Stimulated activated CD4-positive, alpha-beta T cell treated with anti-CD3 and anti-CD28 coated beads, Interleukin-4, amount 100 ng/mL, for 1 hour (primary cell): ENCODE measurements around the gene C1orf115.
"Not testable (repeated sequence)": the region's sequence is repeated elsewhere in the genome, so short reads cannot be mapped to it uniquely, and the experiment has no call there.

Source experiments
- DNase-seq: peaks from one replicate; pipeline ENCODE4 v3.0.0-alpha.2; 2020

Gene C1orf115

DNA sequence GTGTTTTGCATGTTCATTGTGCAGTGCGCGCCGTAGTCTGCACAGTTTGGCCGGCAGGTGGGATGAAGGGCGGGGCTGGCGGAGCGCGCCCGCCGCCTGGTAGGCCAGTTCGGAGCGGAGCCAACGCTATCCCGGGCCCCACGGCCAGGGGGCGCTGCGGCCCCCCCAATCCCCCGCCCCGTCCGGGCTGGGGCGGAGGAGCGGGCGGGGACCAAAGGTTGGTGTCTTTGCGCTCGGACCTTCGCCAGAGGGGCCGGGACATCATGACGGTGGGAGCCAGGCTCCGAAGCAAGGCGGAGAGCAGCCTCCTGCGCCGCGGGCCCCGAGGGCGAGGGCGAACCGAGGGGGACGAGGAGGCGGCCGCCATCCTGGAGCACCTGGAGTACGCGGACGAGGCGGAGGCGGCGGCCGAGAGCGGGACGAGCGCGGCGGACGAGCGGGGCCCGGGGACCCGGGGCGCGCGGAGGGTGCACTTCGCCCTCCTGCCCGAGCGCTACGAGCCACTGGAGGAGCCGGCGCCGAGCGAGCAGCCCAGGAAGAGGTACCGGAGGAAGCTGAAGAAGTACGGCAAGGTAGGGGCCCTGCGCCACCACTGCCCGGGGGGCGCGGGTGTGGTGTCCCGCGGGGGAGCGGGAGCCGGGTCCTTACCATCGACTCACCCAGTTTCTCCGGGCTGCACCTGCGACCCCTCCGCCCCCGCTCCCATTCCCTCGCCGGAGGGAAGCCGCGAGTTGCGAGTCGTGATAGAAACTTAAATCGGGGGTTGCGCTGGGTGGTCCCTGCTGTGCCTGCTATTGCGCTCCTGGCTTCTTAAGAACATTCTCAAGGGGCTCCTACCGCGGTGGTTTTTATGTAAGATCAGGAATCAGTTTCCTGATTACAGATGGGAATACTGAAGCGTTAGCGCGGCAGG is at the start of gene C1orf115:
TSS of gene C1orf115 (plus strand) at position 224 of the 913 bp plus-strand sequence. CDS start at position 264, 40 bp downstream.
- DNase-seq = peak; percentile 76

GRCh38 chr1:220642285-220642684 is 47.9 kb upstream of the C1orf115 start:
- DNase-seq = no peak

GRCh38 chr1:220652995-220653394 is 37.2 kb upstream of the C1orf115 start:
- no peak for DNase-seq

GRCh38 chr1:220655509-220655908 is 34.7 kb upstream of the C1orf115 start:
- no peak for DNase-seq

GRCh38 chr1:220655961-220656740 is 34.0 kb upstream of the C1orf115 start:
- no peak for DNase-seq

GRCh38 chr1:220666349-220666748 is 23.8 kb upstream of the C1orf115 start:
- DNase-seq = no peak

GRCh38 chr1:220669005-220669404 is 21.2 kb upstream of the C1orf115 start:
- DNase-seq = no peak

DNA sequence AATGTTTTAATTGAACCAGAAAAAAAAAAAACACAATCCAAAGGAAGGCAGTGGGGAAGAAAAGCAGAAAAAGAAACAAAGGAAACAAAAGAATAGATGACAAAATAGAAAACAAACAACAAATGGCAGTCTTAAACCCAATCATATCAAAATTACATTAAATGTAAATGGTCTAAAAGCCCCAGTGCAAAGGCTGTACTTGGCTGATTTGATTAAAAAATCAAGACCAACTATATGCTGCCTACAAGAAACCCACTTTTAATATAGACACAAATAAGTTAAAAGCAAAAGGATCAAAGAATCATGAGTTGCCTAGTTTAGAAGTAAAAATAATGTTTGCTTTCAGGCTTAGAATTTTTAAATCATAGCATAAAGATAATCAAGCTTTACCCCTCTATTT is 19.8 kb upstream of the C1orf115 start:
- DNase-seq = no peak

- DNase-seq = no peak
Observed at GRCh38 chr1:220673921-220674320, 16.2 kb upstream of the C1orf115 start.

- DNase-seq = no peak
Observed at GRCh38 chr1:220677251-220677650, 12.9 kb upstream of the C1orf115 start.

DNA sequence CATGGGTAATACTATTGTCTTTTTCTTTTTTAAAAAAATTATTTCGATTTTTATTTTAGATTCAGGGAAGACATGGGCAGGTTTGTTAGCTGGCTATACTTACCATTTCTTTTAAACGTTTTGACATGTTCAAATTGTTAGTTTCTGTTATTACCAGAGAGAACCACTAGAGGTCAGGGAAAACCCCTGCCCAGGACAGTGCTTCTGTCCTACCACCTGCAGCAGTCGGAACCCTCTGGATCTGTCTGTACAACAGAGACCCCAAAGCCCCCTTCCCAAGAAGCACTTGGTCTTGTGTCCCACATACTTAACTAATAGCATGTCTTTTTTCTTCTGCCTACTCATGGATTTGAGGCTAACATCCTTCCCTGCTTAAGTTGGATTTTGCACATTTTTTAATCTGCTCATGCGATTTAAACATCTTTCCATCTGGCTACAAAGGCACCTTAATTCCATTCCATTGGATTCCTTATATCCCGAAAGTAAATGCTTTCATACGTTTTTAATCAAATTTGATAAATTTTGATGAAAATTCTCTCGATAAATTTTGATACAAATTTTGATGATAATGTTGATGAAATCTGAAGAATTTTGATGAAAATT is 10.0 kb upstream of the C1orf115 start:
- DNase-seq = no peak

DNA sequence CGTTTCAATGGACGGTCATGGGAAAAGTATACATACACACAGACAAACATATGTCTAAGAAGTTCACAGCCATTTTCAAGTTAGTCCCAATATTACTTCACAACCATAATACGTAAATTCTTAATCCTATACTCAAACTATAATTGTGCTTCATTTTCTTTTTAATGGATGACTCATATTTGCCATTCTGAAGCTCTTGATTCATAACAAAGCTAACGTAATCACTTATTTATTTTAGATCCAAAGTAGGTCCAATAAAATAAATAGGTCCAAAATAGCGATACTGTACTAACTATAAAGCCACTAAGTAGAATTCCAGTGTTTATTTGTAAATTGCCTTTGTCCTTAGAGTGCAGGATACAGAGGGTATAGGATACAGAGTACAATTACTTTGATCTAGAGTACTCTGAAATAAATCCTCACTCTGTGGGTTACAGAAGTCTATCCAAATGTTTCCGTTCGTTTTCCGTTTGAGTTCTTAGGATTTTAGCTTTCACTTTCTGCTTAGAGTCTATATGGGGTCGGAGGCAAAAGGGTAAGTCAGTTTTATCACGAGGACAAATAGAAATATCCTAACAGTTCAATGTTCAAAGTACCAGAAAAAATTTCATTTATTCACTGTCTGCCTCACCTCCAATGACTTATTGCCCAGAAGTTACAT is 8.8 kb upstream of the C1orf115 start:
- DNase-seq = no peak

DNA sequence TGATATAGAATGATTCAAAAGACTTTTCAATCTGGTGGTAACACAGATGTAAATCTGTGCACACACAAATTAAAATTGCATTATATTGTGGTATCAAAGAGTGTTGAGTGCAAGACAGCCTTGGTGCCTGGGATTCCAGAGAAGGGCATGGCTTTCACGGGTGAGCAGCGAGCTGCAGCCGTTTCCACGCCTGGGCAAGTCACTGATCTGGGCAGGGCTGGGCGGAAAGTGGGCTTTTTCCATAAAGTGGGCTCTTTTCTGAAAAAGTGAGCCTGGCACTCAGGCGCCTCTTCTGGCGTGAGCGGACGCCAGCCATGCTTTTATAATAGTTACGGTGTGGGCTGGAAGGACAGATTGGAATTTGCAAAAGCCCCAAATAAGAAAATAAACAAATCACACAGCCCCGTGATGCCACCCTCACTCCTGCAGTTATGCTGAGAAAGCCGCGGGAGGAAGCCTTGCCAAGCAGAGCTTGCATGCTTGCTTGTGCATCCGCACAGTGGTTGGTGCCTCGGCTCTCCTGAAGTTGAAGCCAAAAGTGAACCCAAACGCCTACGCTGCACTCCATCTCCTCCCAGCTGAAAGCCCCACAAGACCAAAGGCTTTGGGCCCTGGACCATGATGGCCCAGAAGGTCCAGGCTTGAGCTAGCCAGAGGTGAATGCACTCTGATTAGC is 7.1 kb upstream of the C1orf115 start:
- no peak for DNase-seq

DNA sequence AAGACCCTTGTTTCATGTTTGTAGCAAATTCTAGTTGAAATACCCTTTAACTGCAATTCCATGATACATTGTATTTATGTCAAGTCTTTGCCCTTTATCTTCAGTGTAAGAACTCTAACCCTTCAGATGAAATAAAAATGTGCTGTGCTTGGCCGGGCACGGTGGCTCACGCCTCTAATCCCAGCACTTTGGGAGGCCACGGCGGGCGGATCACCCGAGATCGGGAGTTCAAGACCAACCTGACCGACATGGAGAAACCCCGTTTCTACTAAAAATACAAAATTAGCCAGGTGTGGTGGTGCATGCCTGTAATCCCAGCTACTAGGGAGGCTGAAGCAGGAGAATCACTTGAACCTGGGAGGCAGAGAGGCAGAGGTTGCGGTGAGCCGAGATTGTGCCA is 6.4 kb upstream of the C1orf115 start:
- DNase-seq = not testable (repeated sequence)

DNA sequence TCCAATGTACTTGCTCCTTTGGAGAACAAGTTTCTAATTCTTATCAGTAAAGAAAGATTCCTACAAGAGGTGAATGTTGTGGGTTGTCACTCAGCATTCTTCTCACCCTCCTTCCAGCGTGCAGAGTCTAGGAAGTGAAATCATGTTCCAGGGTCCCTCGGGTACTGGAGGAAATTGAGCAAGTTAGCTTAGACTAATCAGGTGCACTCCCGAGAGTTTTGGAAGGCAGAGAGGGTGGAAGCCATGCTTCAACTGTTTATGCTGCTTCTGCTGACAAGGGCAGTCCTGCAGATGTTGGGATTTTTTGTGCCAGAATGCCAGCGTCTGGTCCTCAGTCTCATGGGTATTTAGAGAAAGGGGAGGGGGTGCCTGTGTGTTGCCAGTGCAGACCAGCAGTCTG is 5.3 kb upstream of the C1orf115 start:
- no peak for DNase-seq

DNA sequence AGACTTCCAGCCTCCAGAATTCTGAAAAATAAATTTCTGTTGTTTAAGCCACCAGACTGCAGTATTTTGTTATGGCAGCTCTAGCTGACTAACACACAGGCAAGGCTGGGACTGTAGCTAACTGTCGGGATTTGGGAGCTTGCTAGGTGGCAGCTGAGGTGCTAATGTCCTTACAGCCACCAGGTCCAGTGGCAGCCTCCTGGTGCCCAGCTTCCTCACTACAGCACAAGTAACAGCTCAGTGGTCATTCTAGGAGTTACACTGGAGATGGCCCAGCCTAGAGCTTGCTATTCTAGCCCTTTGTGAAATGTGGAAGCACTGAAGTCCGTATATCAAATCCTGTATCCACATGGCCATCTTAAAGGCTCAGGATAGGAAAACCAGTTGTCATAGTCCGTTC is 4.3 kb upstream of the C1orf115 start:
- no peak for DNase-seq

- DNase-seq = no peak
Observed at GRCh38 chr1:220687809-220688208, 2.4 kb upstream of the C1orf115 start.

DNA sequence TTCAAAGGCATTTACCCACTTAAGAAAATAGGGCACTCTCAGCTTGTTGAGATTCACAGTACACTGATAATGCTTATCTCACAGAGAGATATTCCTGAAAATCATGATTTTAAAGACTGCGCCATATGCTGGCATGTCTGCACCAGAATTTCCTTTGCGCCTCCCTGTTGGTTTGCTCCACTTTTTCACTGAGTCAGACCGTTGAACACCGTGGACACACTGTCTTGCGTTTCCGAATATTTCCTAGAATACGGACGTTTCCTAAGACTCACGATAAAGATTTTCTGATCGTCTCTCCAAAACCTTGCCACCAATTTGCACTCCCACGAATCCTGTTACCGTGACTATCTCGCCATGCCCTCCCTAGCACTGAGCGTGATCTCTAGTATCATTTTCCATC is 497 bp upstream of the C1orf115 start:
- no peak for DNase-seq

DNA sequence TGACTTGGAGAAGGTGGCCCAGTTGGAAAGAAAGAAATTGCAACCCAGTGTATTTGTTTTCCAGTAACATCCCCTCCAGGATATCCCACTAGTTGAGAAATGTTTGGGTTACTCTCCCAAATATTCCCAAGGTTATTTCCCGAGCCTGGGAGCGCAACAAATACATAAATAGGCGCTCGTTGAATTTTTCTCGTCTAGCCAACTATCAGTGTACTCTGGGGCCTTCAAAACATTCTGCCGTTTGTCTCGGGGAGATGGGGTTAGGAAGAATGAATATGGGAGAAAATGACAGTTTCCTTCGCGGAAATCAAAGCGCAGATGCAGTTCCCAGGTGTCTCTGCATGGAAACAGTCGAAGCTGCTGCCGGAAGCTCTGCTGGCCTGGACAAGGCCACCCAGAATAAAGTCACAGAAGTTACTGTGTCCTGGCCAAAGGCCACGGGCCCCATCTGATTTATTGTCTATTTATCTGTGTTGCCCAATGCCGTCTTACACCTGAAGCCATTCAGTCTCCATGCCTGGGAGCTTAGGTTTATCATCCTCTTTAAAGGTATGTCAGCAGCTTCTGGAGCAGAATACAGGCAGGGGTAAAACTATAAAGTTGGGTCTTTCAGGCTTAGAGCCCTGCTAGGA is 1.0 kb downstream of the C1orf115 start:
- DNase-seq = no peak

- DNase-seq = no peak
Observed at GRCh38 chr1:220692436-220693228, 2.5 kb downstream of the C1orf115 start.

GRCh38 chr1:220694866-220695382 is 4.8 kb downstream of the C1orf115 start:
- DNase-seq = no peak
